Stimulated activated CD8-positive, alpha-beta memory T cell treated with anti-CD3 and anti-CD28 coated beads, Interleukin-15, amount 100 ng/mL, for 1 hour (primary cell): Measurements from ENCODE around the gene RBM12.

Source experiments
- DNase-seq: peaks from one replicate; pipeline ENCODE4 v3.0.0-alpha.2; 2020; ENCODE audit warnings: low read depth

RBM12 gene

DNA sequence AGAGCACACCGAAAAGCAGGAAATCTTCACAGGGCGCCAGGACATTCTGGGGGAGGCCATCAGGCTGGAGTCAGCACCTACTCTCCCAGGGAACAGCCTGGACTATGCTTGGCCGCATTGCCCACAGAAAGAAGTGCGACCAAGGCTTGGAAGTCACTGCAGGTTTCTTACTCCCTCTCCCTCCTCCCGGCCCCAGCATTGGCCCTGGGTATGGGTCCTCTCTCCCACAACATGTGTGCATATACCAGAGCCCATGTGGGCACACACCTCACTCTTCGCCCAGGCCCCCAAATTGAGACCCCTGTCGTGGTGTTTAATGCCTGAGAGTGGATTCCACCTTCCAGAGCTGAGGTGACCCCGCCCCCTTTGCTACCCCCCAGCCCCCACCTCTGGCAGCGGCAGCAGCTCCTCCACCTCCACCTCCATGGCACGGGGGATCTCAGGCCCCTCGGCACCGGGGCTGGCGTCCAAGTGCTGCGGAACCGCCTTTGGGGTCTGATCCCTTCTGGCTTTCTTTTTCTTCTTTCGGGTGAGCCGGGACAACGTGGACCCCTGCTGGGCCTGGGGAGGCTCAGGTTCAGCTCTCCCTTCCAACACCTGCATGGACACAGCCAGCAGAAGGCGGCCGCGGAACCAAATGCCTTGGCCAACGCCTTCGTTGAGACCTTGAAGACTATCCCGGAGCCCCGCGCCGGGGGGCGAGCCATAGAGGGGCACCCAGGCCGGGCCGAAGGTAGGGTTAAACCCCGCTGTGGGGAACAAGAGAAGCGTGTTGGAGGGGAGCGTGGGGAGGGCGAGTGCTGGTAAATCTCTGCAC lies 64.3 kb downstream of the RBM12 start:
- no peak for DNase-seq

- no peak for DNase-seq
Observed at GRCh38 chr20:35599776-35600120, 65.0 kb downstream of the RBM12 start.
